PC-3 (cell line): Measurements from ENCODE around the gene SMAP1.

Experiments used
- EZH2 ChIP-seq: fragments of 300-600 bp; sonication (generic); IDR thresholded peaks from one replicate; pipeline ENCODE4 v1.6.1; 2017; ENCODE audit warnings: antibody characterized with exemption, mild to moderate bottlenecking, low read length; ENCODE audit not compliant: unreplicated experiment
- EZH2phosphoT487 ChIP-seq: fragments of 300-600 bp; sonication (generic); IDR thresholded peaks from 2 replicates; pipeline ENCODE4 v1.6.1; 2018; ENCODE audit warnings: mild to moderate bottlenecking, antibody characterized with exemption, low read length, borderline replicate concordance
- TF ChIP-seq, protein P1 (sequence below): fragments of 300-600 bp; sonication (generic); conservative IDR thresholded peaks from 2 replicates; pipeline ENCODE4 v1.5.1; 2017; ENCODE audit warnings: antibody characterized with exemption, low read depth, mild to moderate bottlenecking, low read length

DNA sequence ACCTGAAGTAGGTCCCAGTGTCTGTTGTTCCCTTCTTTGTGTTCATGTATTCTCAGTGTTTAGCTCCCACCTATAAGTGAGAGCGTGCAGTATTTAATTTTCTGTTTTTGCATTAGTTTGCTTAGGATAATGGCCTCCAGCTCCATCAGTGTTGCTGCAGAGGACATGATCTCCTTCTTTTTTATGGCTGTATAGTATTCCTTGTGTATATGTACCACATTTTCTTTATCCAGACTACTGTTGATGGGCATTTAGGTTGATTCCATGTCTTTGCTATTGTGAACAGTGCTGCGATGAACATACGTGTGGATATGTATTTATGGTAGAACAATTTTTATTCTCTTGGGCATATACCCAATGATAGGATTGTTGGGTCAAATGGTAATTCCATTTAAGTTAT, 163.7 kb downstream of the SMAP1 start:
- TF ChIP-seq, protein P1, sequence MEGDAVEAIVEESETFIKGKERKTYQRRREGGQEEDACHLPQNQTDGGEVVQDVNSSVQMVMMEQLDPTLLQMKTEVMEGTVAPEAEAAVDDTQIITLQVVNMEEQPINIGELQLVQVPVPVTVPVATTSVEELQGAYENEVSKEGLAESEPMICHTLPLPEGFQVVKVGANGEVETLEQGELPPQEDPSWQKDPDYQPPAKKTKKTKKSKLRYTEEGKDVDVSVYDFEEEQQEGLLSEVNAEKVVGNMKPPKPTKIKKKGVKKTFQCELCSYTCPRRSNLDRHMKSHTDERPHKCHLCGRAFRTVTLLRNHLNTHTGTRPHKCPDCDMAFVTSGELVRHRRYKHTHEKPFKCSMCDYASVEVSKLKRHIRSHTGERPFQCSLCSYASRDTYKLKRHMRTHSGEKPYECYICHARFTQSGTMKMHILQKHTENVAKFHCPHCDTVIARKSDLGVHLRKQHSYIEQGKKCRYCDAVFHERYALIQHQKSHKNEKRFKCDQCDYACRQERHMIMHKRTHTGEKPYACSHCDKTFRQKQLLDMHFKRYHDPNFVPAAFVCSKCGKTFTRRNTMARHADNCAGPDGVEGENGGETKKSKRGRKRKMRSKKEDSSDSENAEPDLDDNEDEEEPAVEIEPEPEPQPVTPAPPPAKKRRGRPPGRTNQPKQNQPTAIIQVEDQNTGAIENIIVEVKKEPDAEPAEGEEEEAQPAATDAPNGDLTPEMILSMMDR: no peak
- TF ChIP-seq EZH2 (no peak), EZH2phosphoT487 (no peak)
